ENCODE measurements around the gene NDUFB7.

DNA sequence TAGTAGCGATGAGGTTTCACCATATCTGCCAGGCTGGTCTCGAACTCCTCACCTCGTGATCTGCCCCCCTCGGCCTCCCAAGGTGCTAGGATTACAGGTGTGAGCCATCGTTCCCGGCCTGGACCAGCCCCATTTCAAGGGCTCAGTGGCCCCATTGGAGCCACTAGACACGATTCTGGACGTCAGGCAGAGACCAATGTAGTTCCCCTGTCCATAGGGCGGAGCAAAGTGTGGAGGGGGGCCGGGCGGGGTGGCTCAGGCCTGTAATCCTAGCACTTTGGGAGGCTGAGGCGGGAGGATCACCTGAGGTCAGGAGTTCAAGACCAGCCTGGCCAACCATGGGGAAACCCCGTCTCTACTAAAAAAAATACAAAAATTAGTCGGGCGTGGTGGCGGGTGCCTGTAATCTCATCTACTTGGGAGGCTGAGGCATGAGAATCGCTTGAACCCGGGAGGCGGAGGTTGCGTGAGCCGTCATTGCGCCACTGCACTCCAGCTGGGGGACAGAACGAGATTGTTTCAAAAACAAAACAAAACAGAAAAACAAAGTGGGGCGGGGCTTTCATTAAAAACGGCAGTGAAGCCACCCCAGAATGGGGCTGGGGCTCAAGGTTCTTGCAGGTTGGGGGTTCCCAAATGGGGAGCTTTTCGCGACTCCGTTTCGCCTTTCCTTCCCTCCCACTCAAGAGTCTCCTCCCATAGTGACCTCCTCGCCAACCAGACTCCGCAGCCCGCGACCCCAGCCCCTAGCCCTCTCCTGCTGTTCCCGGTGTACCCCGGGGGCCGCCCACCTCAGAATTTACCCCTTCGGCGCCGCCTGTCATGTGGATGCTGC lies 43.2 kb downstream of the NDUFB7 start:
- no peak for TF ChIP-seq CTCF (conservative IDR thresholded peaks at IDR 0.05; ENCODE audit: low read length)
- no peak for TF ChIP-seq EZH2phosphoT487 (IDR thresholded peaks at IDR 0.05; ENCODE audit: borderline replicate concordance, low read depth, low read length)
